ENCODE results near the gene FBXO7.

DNA sequence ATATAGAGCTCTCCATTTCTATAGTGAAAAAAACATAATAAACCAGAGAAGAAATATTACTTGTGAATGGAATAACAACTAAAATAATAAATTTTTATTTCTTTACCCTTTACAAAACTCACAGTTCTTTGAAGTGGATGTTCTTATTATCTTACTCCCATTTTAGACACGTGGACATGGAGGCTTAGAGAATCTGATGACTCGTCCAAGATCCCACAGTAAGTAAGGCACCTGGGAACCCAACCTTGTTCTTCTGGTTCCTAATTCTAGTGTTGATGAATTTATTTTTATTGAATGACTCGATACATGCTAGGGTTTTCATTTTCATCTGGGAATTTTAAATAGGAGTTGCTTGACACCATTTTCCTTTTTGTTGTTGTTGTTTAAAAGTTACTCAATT lies 12.2 kb upstream of the FBXO7 start:
- TF ChIP-seq, protein P1, sequence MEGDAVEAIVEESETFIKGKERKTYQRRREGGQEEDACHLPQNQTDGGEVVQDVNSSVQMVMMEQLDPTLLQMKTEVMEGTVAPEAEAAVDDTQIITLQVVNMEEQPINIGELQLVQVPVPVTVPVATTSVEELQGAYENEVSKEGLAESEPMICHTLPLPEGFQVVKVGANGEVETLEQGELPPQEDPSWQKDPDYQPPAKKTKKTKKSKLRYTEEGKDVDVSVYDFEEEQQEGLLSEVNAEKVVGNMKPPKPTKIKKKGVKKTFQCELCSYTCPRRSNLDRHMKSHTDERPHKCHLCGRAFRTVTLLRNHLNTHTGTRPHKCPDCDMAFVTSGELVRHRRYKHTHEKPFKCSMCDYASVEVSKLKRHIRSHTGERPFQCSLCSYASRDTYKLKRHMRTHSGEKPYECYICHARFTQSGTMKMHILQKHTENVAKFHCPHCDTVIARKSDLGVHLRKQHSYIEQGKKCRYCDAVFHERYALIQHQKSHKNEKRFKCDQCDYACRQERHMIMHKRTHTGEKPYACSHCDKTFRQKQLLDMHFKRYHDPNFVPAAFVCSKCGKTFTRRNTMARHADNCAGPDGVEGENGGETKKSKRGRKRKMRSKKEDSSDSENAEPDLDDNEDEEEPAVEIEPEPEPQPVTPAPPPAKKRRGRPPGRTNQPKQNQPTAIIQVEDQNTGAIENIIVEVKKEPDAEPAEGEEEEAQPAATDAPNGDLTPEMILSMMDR (IDR thresholded peaks at IDR 0.05; ENCODE audit: insufficient read depth, low read length), result no peak
- TF ChIP-seq POLR2AphosphoS5 (IDR thresholded peaks at IDR 0.05; ENCODE audit: low read depth), result no peak

Data from HL-60 (cell line).